ENCODE results near the gene STPG2. TPM values are rescaled to one million over a fixed set of nuclear protein-coding genes. Genes with fewer than 3 reads are reported as not detected.

STPG2 gene
- total and polyA plus RNA-seq, 2 donors (not counting 3 experiments of a cell fraction or from before 2014, with no cell fraction given) = not detected

DNA sequence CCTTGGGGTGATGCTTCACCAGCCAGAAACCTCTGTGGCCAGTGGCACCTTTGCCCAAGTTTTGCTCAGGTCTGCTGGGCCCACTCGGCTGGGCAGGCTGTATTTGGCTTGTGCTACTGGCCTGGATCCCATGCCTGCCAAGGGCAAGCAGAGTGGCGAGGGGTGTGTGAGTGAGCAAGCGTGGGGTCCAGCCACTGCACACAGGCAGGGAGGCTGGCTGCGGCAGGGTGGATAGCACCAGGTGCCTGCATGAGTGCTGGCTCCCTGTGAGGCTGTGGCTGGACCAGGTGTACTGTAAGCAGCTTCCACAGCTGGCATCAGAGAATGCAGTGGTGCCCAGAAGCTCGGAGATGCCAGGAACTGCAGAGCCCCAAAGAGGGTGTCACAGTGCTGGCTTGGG, 478.5 kb downstream of the STPG2 start:
- DNase-seq (ENCODE audit: low read depth, low spot score) = no peak
- H3K27me3 ChIP-seq (ENCODE audit: control insufficient read depth in 2 of 2, insufficient read depth in 2 of 2, low read length in 2 of 2) = no peaks in the 10 kb centered on the region
- CTCF ChIA-PET = interaction anchor here (1.0 to 1.1 kb wide), 2 partner anchors 13 to 76 kb away, joined by 3 read pairs; no protein-coding TSS in a partner anchor
- no peak for TF ChIP-seq POLR2AphosphoS5 (IDR thresholded peaks at IDR 0.05; ENCODE audit: insufficient read depth, low read depth, low read length)
- no peak for TF ChIP-seq FOS (IDR thresholded peaks at IDR 0.05; ENCODE audit: borderline replicate concordance, insufficient read depth, low read length)
- no peak for TF ChIP-seq EZH2 (IDR thresholded peaks at IDR 0.05; ENCODE audit: borderline replicate concordance, low read depth, low read length, severe bottlenecking)
- TF ChIP-seq MYC (IDR thresholded peaks at IDR 0.05; ENCODE audit: low read depth, low read length) = no peak
- no peak for TF ChIP-seq GATA2 (IDR thresholded peaks at IDR 0.05; ENCODE audit: insufficient read depth, insufficient read length, low read depth, low read length)
- TF ChIP-seq, protein P1, sequence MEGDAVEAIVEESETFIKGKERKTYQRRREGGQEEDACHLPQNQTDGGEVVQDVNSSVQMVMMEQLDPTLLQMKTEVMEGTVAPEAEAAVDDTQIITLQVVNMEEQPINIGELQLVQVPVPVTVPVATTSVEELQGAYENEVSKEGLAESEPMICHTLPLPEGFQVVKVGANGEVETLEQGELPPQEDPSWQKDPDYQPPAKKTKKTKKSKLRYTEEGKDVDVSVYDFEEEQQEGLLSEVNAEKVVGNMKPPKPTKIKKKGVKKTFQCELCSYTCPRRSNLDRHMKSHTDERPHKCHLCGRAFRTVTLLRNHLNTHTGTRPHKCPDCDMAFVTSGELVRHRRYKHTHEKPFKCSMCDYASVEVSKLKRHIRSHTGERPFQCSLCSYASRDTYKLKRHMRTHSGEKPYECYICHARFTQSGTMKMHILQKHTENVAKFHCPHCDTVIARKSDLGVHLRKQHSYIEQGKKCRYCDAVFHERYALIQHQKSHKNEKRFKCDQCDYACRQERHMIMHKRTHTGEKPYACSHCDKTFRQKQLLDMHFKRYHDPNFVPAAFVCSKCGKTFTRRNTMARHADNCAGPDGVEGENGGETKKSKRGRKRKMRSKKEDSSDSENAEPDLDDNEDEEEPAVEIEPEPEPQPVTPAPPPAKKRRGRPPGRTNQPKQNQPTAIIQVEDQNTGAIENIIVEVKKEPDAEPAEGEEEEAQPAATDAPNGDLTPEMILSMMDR (IDR thresholded peaks at IDR 0.05; ENCODE audit: extremely low read depth in 1 of 2, insufficient read depth in 1 of 2, low read depth in 1 of 2, low read length in 2 of 2) = no peak
- no peak for TF ChIP-seq JUN (IDR thresholded peaks at IDR 0.05; ENCODE audit: borderline replicate concordance, insufficient read depth, insufficient read length, low read depth)
- no peak for TF ChIP-seq POLR2A (IDR thresholded peaks at IDR 0.05; ENCODE audit: low read depth, low read length)
- TF ChIP-seq, protein P2, sequence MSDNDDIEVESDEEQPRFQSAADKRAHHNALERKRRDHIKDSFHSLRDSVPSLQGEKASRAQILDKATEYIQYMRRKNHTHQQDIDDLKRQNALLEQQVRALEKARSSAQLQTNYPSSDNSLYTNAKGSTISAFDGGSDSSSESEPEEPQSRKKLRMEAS (IDR thresholded peaks at IDR 0.05; ENCODE audit: insufficient read depth, insufficient read length) = no peak
- H3K9me1 ChIP-seq (replicated peaks; ENCODE audit: control insufficient read depth, extremely low read depth, insufficient read depth, low read length) = no peaks in the 10 kb centered on the region
- intact Hi-C loops (cut with micrococcal nuclease) = no loop called here
- H4K20me1 ChIP-seq (replicated peaks; ENCODE audit: control insufficient read depth, extremely low read depth, insufficient read depth, low read length) = no peaks in the 10 kb centered on the region
- H3K4me1 ChIP-seq (ENCODE audit: control insufficient read depth, extremely low read depth, insufficient read depth, low read length) = no peaks in the 10 kb centered on the region
- no peaks in the 10 kb centered on the region for H3K79me2 ChIP-seq (ENCODE audit: control insufficient read depth, insufficient read depth, low read length)
- H3K9me3 ChIP-seq (replicated peaks; ENCODE audit: control insufficient read depth, insufficient read depth, low read length) = no peaks in the 10 kb centered on the region
- no peak overlapping the region for H2AFZ ChIP-seq (ENCODE audit: low read depth, low read length)
- POLR2A ChIA-PET = interaction anchor here (0.6 kb wide), 1 partner anchor 141 kb away, joined by 4 read pairs; no protein-coding TSS in a partner anchor
- no peaks in the 10 kb centered on the region for H3K36me3 ChIP-seq (ENCODE audit: control insufficient read depth in 2 of 2, extremely low read depth in 1 of 2, insufficient read depth in 2 of 2, low read length in 2 of 2)
- H3K4me2 ChIP-seq (ENCODE audit: insufficient read depth, low read length) = no peak overlapping the region
- no peak overlapping the region for H3K4me3 ChIP-seq (replicated peaks in 1 of 3; ENCODE audit: insufficient read depth in 1 of 3, low read depth in 1 of 3, low read length in 3 of 3)
- no TSS peak for BruUV-seq (replicated peaks)
- dilution Hi-C loops (cut with MboI; ENCODE audit: extremely low pct_ligation_motif_present, low sequenced_read_pairs) = no loop called here
- no peak overlapping the region for H3K9ac ChIP-seq (replicated peaks; ENCODE audit: extremely low read depth, insufficient read depth, low read length)
- H3K27ac ChIP-seq (ENCODE audit: insufficient read depth, low read depth, low read length) = no peak overlapping the region
- no peak for FAIRE-seq

Data from endothelial cell of umbilical vein (primary cell).